LHCN-M2 (cell line): ENCODE results near the gene CDC14A. TPM values are rescaled to one million over a fixed set of nuclear protein-coding genes. Genes with fewer than 3 reads are reported as not detected.
"Not testable (repeated sequence)": the region's sequence is repeated elsewhere in the genome, so short reads cannot be mapped to it uniquely, and the experiment has no call there.

Experiments
- DNase-seq: peaks from one replicate; pipeline ENCODE4 v3.0.0-alpha.2; 2012; ENCODE audit warnings: low read depth
- total RNA-seq: library from RNA; depleted of rRNA; stranded (reverse); fragments of >200 nt; gene quantifications from 2 replicates; pipeline ENCODE4 v1.2.3, GENCODE V29; 2014

The CDC14A gene
- total RNA-seq, 1 experiment from 2014 or later: 6.7 TPM

- DNase-seq: no peak
Observed at GRCh38 chr1:100400404-100400803, 48.1 kb downstream of the CDC14A start.

DNA sequence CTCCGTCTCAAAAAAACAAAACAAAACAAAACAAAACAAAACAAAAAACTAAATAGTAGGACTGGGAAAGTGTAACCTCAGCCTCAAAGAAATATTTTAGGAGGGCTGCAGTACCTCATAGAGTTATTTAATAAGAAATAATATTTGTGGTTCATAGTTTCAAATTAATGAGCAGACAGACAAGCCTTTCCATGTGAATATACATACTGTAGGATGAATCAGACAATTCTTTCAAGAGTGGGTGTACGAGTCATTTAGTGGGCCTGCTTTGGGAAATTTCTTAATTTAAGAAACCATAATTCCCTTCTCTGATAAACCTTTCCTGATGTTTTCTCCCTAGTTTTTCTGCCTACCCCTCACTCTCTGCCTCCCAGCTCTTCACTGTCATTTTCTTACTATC lies 52.5 kb downstream of the CDC14A start:
- peak; percentile 10 for DNase-seq

DNA sequence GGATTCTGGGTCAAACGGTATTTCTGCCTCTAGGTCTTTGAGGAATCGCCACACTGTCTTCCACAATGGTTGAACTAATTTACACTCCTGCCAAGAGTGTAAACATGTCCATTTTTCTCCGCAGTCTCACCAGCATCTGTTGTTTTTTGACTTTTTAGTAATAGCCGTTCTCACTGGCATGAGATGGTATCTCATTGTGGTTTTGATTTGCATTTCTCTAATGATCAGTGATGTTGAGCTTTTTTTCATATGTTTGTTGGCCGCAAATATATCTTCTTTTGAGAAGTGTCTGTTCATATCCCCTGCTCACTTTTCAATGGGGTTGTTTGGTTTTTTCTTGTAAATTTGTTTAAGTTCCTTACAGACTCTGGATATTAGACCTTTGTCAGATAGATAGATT lies 53.6 kb downstream of the CDC14A start:
- DNase-seq: not testable (repeated sequence)

- DNase-seq: not testable (repeated sequence)
Observed at GRCh38 chr1:100407390-100407789, 55.1 kb downstream of the CDC14A start.

- no peak for DNase-seq
Observed at GRCh38 chr1:100411019-100411418, 58.7 kb downstream of the CDC14A start.

GRCh38 chr1:100411574-100411973 lies 59.3 kb downstream of the CDC14A start:
- DNase-seq: no peak

DNA sequence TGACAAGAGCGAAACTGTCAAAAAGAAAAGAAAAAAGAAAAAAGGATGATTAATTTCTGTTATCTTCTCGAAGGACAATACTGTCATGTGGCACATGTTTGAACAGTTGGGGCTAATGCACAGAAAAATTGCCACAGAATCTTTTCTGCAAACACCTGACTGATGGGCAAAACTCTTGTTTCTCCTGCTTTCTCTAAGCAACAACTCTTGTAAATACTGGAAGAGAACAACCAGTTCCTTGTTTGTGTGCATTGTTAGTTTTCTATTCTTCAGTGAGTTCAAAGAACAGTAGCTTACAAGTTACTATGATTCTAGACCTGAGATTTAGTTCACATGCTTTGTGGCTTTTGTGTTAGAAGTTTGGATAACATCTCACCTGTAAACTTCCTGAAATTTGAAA lies 60.7 kb downstream of the CDC14A start:
- no peak for DNase-seq

GRCh38 chr1:100414693-100415497 lies 62.6 kb downstream of the CDC14A start:
- no peak for DNase-seq

GRCh38 chr1:100415498-100415778 lies 63.1 kb downstream of the CDC14A start:
- DNase-seq: no peak

GRCh38 chr1:100419072-100419471 lies 66.8 kb downstream of the CDC14A start:
- no peak for DNase-seq

GRCh38 chr1:100422065-100422464 lies 69.8 kb downstream of the CDC14A start:
- no peak for DNase-seq

GRCh38 chr1:100423832-100424337 lies 71.6 kb downstream of the CDC14A start:
- no peak for DNase-seq

DNA sequence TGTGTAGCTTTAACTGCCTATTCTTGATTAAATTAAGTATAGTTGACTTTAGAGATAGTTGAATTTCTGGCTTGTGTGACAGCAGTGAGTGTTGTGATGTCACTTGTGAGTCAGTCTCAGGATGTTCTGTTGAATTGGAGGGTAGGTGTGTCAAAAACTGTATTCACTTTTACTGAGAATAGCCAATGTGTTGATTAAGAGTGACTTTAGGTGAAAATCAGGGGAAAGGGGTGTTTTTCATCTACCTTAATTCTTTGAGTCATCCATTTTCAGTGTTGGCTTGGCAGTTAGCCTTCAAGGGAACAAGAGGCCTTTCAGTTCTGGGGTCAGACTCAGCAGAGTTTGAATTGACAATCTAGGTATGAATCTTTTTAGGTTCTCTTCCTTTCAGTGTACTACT lies 75.9 kb downstream of the CDC14A start:
- no peak for DNase-seq

GRCh38 chr1:100430325-100430756 lies 78.0 kb downstream of the CDC14A start:
- DNase-seq: peak; percentile 4

GRCh38 chr1:100431954-100432353 lies 79.6 kb downstream of the CDC14A start:
- DNase-seq: no peak

- no peak for DNase-seq
Observed at GRCh38 chr1:100433563-100433962, 81.3 kb downstream of the CDC14A start.

GRCh38 chr1:100434831-100435230 lies 82.5 kb downstream of the CDC14A start:
- no peak for DNase-seq

GRCh38 chr1:100438375-100438774 lies 86.1 kb downstream of the CDC14A start:
- DNase-seq: no peak

DNA sequence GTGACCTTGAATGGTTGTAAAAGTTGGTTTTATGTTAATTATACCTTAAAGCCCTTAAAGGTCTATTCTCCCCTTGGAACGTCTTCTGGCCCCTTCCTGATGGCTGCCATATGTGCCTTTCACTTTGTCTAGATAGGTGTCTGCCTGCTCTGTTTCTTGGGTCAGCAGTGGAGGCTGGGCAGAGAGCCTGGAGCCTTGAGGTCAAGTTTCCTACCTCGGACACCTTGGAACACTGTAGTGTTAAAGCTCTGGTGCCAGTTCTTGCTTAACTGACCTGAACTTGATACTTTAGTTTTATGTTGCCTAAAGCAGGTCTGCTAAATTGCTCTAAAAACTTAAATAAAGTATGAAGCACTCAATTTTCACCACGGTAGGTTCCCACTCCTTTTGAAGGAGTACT lies 86.5 kb downstream of the CDC14A start:
- DNase-seq: no peak

- no peak for DNase-seq
Observed at GRCh38 chr1:100440075-100440809, 87.9 kb downstream of the CDC14A start.

DNA sequence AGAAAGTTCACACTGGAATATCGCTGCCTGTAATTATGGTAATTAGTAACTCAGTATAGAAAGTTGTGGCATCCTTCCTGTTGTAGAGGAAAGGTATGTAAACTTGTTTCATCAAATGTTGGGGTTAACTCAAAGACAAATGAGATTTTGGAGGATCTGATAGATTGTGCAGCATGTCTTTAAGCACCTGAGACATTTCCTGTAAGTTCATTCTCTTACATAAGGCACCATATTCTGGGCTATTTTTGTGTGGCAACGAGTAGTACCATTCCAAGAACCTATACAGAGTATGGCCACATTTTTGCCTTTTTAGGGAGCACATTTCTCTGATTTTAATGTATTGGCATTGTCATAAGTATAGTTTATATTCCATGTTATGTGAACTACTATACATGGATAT lies 88.8 kb downstream of the CDC14A start:
- no peak for DNase-seq

- DNase-seq: no peak
Observed at GRCh38 chr1:100441651-100442050, 89.3 kb downstream of the CDC14A start.
